HepG2 (cell line): ENCODE measurements around the gene MYOM1. TPM values are rescaled to one million over a fixed set of nuclear protein-coding genes. Genes with fewer than 3 reads are reported as not detected.
A peak's percentile ranks its signal among the peaks of the same experiment; 100 is the strongest.

Experiments
- CAMTA2 ChIP-seq: sonication (generic); formaldehyde crosslinking; IDR thresholded peaks from 2 replicates; pipeline ENCODE4 v1.4.0; 2020; ENCODE audit warnings: mild to moderate bottlenecking, missing genetic modification reagents, borderline replicate concordance
- FOSL2 ChIP-seq: sonication (generic); formaldehyde crosslinking; IDR thresholded peaks from 2 replicates; pipeline ENCODE4 v1.4.0; 2020; ENCODE audit warnings: missing genetic modification reagents
- FOXO4 ChIP-seq: sonication (generic); formaldehyde crosslinking; conservative IDR thresholded peaks from 2 replicates; pipeline ENCODE4 v1.8.1; 2023; ENCODE audit warnings: missing genetic modification reagents
- RFX1 ChIP-seq: fragments of 450-650 bp; IDR thresholded peaks from 2 replicates; pipeline ENCODE4 v1.6.1; 2017
- RNF2 ChIP-seq: fragments of 450-650 bp; conservative IDR thresholded peaks from 2 replicates; pipeline ENCODE4 v1.6.1; 2016; ENCODE audit warnings: low read depth
- SIN3A ChIP-seq: IDR thresholded peaks from 2 replicates; pipeline ENCODE4 v1.6.1; 2011; ENCODE audit warnings: low read depth, mild to moderate bottlenecking, control low read depth, low read length, borderline replicate concordance
- SMYD3 ChIP-seq: sonication (generic); formaldehyde crosslinking; IDR thresholded peaks from 2 replicates; pipeline ENCODE4 v1.8.1; 2023; ENCODE audit warnings: mild to moderate bottlenecking, missing genetic modification reagents
- STAT5B ChIP-seq: sonication (generic); formaldehyde crosslinking; IDR thresholded peaks from 2 replicates; pipeline ENCODE4 v1.4.0; 2020; ENCODE audit warnings: missing genetic modification reagents
- TAF1 ChIP-seq: sonication (generic); formaldehyde crosslinking; IDR thresholded peaks from 2 replicates; pipeline ENCODE4 v1.4.0; 2020; ENCODE audit warnings: missing genetic modification reagents
- XBP1 ChIP-seq: sonication (generic); formaldehyde crosslinking; IDR thresholded peaks from 2 replicates; pipeline ENCODE4 v1.5.0; 2020; ENCODE audit warnings: missing genetic modification reagents
- YY1 ChIP-seq: IDR thresholded peaks from 2 replicates; pipeline ENCODE4 v1.6.1; 2011; ENCODE audit warnings: low read length, low read depth, moderate library complexity, mild to moderate bottlenecking; ENCODE audit not compliant: insufficient read depth, insufficient replicate concordance
- ZMYM3 ChIP-seq: sonication (generic); formaldehyde crosslinking; IDR thresholded peaks from 2 replicates; pipeline ENCODE4 v1.5.1; 2020; ENCODE audit warnings: mild to moderate bottlenecking, missing genetic modification reagents
- ZNF230 ChIP-seq: sonication (generic); formaldehyde crosslinking; IDR thresholded peaks from 2 replicates; pipeline ENCODE4 v1.4.0; 2020; ENCODE audit warnings: mild to moderate bottlenecking, missing genetic modification reagents
- ZNF605 ChIP-seq: sonication (generic); formaldehyde crosslinking; IDR thresholded peaks from 2 replicates; pipeline ENCODE4 v1.8.0; 2022; ENCODE audit warnings: mild to moderate bottlenecking, missing genetic modification reagents
- ZNF672 ChIP-seq: sonication (generic); formaldehyde crosslinking; IDR thresholded peaks from 2 replicates; pipeline ENCODE4 v1.8.1; 2022; ENCODE audit warnings: missing genetic modification reagents
- ZNF7 ChIP-seq: IDR thresholded peaks from 2 replicates; pipeline ENCODE4 v1.6.1; 2016; ENCODE audit warnings: missing biosample characterization, missing genetic modification reagents
- ZNF746 ChIP-seq: sonication (generic); formaldehyde crosslinking; IDR thresholded peaks from 2 replicates; pipeline ENCODE4 v1.8.0; 2022; ENCODE audit warnings: mild to moderate bottlenecking, missing genetic modification reagents
- ZNF83 ChIP-seq: sonication (generic); formaldehyde crosslinking; IDR thresholded peaks from 2 replicates; pipeline ENCODE4 v1.4.0; 2020; ENCODE audit warnings: missing genetic modification reagents, mild to moderate bottlenecking, borderline replicate concordance
- ZNF883 ChIP-seq: sonication (generic); formaldehyde crosslinking; IDR thresholded peaks from 2 replicates; pipeline ENCODE4 v1.5.1; 2020; ENCODE audit warnings: mild to moderate bottlenecking, missing genetic modification reagents; ENCODE audit errors: not compliant biosample characterization
- polyA plus RNA-seq, 8 experiments: library from polyadenylated mRNA; depleted of rRNA in 3 of 8; stranded (reverse) in 7 of 8; unstranded in 1 of 8; fragments of >200 nt; fragmentation: Illumina TruSeq in 4 of 8; extraction: Trizol in 4 of 8; gene quantifications; 2 replicates each; pipeline versions ENCODE4 v1.2.1 to v1.2.3, GENCODE V29; 2011 to 2016; ENCODE audit warnings: low read depth in 4 of 8, missing spikeins in 1 of 8, mixed read lengths in 1 of 8; ENCODE audit not compliant: insufficient read depth in 1 of 8
- total RNA-seq, 5 experiments: library from RNA; depleted of rRNA; stranded (reverse); fragments of >200 nt; fragmentation: Illumina TruSeq; extraction: Trizol; gene quantifications; 2 replicates each; pipeline ENCODE4 v1.2.3, GENCODE V29; 2016; ENCODE audit warnings: low read depth in 1 of 5
- TF ChIP-seq, protein P1 (sequence below): sonication (generic); formaldehyde crosslinking; IDR thresholded peaks from 2 replicates; pipeline ENCODE4 v1.4.0; 2020; ENCODE audit warnings: missing genetic modification reagents
- TF ChIP-seq, protein P2 (sequence below), 2 experiments: fragments of 450-650 bp in 1 of 2; sonication (generic) in 1 of 2; formaldehyde crosslinking; IDR thresholded peaks; 2 replicates each; pipeline versions ENCODE4 v1.5.0 to v1.8.0; 2020 to 2022; ENCODE audit warnings: mild to moderate bottlenecking in 1 of 2, missing genetic modification reagents in 1 of 2

MYOM1 gene
- total and polyA plus RNA-seq, 2 of the 13 experiments (the other 11 are each of a cell fraction or from before 2014, with no cell fraction given) = 0.46 to 0.98 TPM

DNA sequence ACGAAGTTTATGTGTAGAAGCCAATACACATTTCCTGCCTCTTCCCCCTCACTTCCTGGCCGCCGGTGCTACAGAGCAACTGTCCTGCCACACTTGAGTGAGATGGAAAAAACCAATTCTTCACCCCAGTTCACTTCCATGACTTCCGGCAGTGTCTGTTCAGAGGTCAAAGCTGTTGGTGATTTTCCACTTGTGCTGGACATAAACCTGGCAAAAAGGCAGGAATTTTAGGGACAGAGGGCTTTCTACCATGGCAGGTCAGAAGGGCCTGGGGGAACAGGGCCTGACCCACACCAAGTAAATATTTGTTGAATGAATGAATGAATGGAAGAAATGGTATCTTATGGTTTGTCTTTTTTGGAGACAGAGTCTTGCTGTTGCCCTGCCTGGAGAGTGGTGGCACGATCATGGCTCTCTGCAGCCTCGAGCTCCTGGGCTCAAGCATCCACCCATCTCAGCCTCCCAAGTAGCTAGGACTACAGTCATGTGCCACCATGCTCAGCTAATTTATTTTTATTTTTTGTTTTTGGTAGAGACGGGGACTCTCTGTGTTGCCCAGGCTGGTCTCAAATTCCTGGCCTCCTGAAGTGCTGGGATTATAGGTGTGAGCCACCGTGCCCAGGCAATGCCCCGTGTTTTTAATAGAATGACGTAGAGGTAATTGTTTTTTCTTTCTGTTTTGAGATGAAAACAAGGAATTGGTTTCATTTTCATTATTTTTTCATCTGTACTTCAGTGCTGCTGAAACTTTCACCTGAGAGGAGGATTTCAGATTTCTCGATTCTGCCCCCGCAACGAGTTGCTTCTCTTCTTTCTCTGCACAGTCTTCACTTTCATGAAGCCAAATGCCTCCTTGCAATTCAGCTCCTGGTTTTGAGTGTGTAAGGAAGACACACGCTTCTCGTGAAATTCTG, 158.8 kb downstream of the MYOM1 start (continued):
- TF ChIP-seq, protein P1, sequence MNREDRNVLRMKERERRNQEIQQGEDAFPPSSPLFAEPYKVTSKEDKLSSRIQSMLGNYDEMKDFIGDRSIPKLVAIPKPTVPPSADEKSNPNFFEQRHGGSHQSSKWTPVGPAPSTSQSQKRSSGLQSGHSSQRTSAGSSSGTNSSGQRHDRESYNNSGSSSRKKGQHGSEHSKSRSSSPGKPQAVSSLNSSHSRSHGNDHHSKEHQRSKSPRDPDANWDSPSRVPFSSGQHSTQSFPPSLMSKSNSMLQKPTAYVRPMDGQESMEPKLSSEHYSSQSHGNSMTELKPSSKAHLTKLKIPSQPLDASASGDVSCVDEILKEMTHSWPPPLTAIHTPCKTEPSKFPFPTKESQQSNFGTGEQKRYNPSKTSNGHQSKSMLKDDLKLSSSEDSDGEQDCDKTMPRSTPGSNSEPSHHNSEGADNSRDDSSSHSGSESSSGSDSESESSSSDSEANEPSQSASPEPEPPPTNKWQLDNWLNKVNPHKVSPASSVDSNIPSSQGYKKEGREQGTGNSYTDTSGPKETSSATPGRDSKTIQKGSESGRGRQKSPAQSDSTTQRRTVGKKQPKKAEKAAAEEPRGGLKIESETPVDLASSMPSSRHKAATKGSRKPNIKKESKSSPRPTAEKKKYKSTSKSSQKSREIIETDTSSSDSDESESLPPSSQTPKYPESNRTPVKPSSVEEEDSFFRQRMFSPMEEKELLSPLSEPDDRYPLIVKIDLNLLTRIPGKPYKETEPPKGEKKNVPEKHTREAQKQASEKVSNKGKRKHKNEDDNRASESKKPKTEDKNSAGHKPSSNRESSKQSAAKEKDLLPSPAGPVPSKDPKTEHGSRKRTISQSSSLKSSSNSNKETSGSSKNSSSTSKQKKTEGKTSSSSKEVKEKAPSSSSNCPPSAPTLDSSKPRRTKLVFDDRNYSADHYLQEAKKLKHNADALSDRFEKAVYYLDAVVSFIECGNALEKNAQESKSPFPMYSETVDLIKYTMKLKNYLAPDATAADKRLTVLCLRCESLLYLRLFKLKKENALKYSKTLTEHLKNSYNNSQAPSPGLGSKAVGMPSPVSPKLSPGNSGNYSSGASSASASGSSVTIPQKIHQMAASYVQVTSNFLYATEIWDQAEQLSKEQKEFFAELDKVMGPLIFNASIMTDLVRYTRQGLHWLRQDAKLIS (CRISPR knock-in tag) = no peak
- TF ChIP-seq SIN3A (peak; percentile 45; the same call in 1 of the 2 replicates), YY1 (peak; percentile 35), STAT5B (CRISPR knock-in tag) (0 out of 2 replicates have a peak, but pooled peaks have one; percentile 18), ZNF746 (CRISPR knock-in tag) (no peak), FOSL2 (CRISPR knock-in tag) (peak; percentile 72), ZNF605 (CRISPR knock-in tag) (0 out of 2 replicates have a peak, but pooled peaks have one; percentile 43), FOXO4 (CRISPR knock-in tag) (no peak), ZNF672 (CRISPR knock-in tag) (no peak), RFX1 (no peak), ZNF7 (CRISPR knock-in tag) (no peak), ZMYM3 (CRISPR knock-in tag) (peak; percentile 12; the same call in 1 of the 2 replicates), ZNF83 (no peak), TAF1 (CRISPR knock-in tag) (peak; percentile 61; the same call in 1 of the 2 replicates), ZNF883 (CRISPR knock-in tag) (no peak), RNF2 (no peak), XBP1 (CRISPR knock-in tag) (no peak), ZNF230 (CRISPR knock-in tag) (0 out of 2 replicates have a peak, but pooled peaks have one; percentile 62), CAMTA2 (no peak), SMYD3 (CRISPR knock-in tag) (peak; percentile 79; the same call in 1 of the 2 replicates)
- TF ChIP-seq, protein P2, sequence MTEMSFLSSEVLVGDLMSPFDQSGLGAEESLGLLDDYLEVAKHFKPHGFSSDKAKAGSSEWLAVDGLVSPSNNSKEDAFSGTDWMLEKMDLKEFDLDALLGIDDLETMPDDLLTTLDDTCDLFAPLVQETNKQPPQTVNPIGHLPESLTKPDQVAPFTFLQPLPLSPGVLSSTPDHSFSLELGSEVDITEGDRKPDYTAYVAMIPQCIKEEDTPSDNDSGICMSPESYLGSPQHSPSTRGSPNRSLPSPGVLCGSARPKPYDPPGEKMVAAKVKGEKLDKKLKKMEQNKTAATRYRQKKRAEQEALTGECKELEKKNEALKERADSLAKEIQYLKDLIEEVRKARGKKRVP (CRISPR knock-in tag; IDR thresholded peaks at IDR 0.05) = peak in 1 of 2 experiments; percentile 62; a peak in 2 of 4 replicates
